ENCODE measurements around the gene ABCA13.

DNA sequence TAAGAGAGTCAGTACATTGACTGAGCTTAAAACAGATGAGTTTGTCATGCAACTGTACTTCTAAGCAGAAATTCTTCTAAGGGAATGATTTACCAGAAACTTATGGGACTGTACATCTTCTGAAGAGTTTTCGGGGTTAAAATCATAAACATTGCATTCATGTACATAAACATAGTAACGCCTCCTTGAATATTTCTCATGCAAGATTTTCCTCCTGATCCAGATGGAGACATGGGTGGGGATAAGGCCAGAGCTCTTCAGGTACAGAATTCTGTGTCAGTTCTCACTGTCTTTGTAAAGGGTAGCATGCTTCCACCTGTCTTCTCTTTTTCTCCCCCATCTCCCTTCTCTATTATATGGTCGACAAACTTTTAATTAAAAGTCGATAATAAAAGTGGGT is 335.3 kb downstream of the ABCA13 start:
- TF ChIP-seq, protein P1, sequence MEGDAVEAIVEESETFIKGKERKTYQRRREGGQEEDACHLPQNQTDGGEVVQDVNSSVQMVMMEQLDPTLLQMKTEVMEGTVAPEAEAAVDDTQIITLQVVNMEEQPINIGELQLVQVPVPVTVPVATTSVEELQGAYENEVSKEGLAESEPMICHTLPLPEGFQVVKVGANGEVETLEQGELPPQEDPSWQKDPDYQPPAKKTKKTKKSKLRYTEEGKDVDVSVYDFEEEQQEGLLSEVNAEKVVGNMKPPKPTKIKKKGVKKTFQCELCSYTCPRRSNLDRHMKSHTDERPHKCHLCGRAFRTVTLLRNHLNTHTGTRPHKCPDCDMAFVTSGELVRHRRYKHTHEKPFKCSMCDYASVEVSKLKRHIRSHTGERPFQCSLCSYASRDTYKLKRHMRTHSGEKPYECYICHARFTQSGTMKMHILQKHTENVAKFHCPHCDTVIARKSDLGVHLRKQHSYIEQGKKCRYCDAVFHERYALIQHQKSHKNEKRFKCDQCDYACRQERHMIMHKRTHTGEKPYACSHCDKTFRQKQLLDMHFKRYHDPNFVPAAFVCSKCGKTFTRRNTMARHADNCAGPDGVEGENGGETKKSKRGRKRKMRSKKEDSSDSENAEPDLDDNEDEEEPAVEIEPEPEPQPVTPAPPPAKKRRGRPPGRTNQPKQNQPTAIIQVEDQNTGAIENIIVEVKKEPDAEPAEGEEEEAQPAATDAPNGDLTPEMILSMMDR (conservative IDR thresholded peaks at IDR 0.05; ENCODE audit: low read depth, low read length) = no peak
- no peak for TF ChIP-seq EZH2 (IDR thresholded peaks at IDR 0.05; ENCODE audit: low read length, unreplicated experiment)
- no peak for TF ChIP-seq EZH2phosphoT487 (IDR thresholded peaks at IDR 0.05; ENCODE audit: borderline replicate concordance, low read length)

Data from PC-3 (cell line).